Naive thymus-derived CD4-positive, alpha-beta T cell (primary cell): ENCODE data around the gene HDAC10. TPM values are rescaled to one million over a fixed set of nuclear protein-coding genes. Genes with fewer than 3 reads are reported as not detected.

Experiments
- ATAC-seq: fragments of 150-1000 bp; cut with Tn5 transposase; 2 replicates; pipeline ENCODE4 v1.10.0; 2021; ENCODE audit warnings: mild to moderate bottlenecking, moderate library complexity
- CTCF ChIA-PET: fragments of 350-600 bp; sonication (Branson Sonifier 250); formaldehyde crosslinking; loops from one replicate; lab custom pipeline; 2021; ENCODE audit warnings: antibody characterized with exemption; lab: Charles Lee
- POLR2A ChIA-PET: fragments of 350-600 bp; sonication (Branson Sonifier 250); formaldehyde crosslinking; loops from one replicate; lab custom pipeline; 2021; ENCODE audit warnings: antibody characterized with exemption, inconsistent platforms; lab: Charles Lee
- DNase-seq, 9 donors: peaks; one replicate each; pipeline versions ENCODE4 v3.0.0 to v3.0.0-alpha.2; 2020 to 2022; ENCODE audit warnings: mixed read lengths in 1 of 9
- H3K27ac ChIP-seq: one replicate; pipeline ENCODE4 v1.7.0; 2013; ENCODE audit warnings: mild to moderate bottlenecking, low read depth, low read length, moderate library complexity
- H3K27me3 ChIP-seq, 2 donors: one replicate each; pipeline ENCODE4 v1.7.0; 2013; ENCODE audit warnings: low read length in 2 of 2, mild to moderate bottlenecking in 2 of 2, moderate library complexity in 2 of 2; ENCODE audit not compliant: control insufficient read depth in 2 of 2, insufficient read depth in 2 of 2
- H3K36me3 ChIP-seq, 3 experiments: 1 replicate in 2 of 3; 2 replicates in 1 of 3; pipeline ENCODE4 v1.7.0; 2013; ENCODE audit warnings: low read length in 3 of 3, mild to moderate bottlenecking in 3 of 3, moderate library complexity in 1 of 3; ENCODE audit not compliant: insufficient read depth in 3 of 3, control insufficient read depth in 2 of 3
- H3K4me1 ChIP-seq, 2 donors: one replicate each; pipeline ENCODE4 v1.7.0; 2013; ENCODE audit warnings: low read length in 2 of 2, mild to moderate bottlenecking in 2 of 2, moderate library complexity in 1 of 2; ENCODE audit not compliant: control insufficient read depth in 2 of 2, insufficient read depth in 2 of 2
- H3K4me3 ChIP-seq: 2 replicates; pipeline ENCODE4 v1.7.0; 2013; ENCODE audit warnings: mild to moderate bottlenecking, low read length
- H3K9me3 ChIP-seq, 3 experiments: 1 replicate in 2 of 3; 2 replicates in 1 of 3; pipeline ENCODE4 v1.7.0; 2013; ENCODE audit warnings: low read length in 3 of 3; ENCODE audit not compliant: control insufficient read depth in 2 of 3
- H3K27ac Mint-ChIP-seq, 9 donors: one replicate each; pipeline ENCODE4 v1.8.0; 2020 to 2022; ENCODE audit warnings: mixed read lengths in 9 of 9, mild to moderate bottlenecking in 8 of 9, moderate library complexity in 5 of 9, inconsistent platforms in 2 of 9
- H3K27me3 Mint-ChIP-seq, 5 donors: one replicate each; pipeline ENCODE4 v1.8.0; 2021 to 2022; ENCODE audit warnings: mixed read lengths in 5 of 5, mild to moderate bottlenecking in 1 of 5
- H3K36me3 Mint-ChIP-seq, 5 donors: one replicate each; pipeline ENCODE4 v1.8.0; 2020 to 2022; ENCODE audit warnings: mixed read lengths in 5 of 5, mild to moderate bottlenecking in 3 of 5, inconsistent platforms in 1 of 5
- H3K4me1 Mint-ChIP-seq, 7 donors: one replicate each; pipeline ENCODE4 v1.8.0; 2020 to 2022; ENCODE audit warnings: mixed read lengths in 7 of 7, mild to moderate bottlenecking in 3 of 7, inconsistent platforms in 1 of 7
- H3K4me3 Mint-ChIP-seq, 10 donors: one replicate each; pipeline ENCODE4 v1.8.0; 2020 to 2022; ENCODE audit warnings: mild to moderate bottlenecking in 10 of 10, mixed read lengths in 10 of 10, moderate library complexity in 6 of 10, inconsistent platforms in 2 of 10
- H3K9me3 Mint-ChIP-seq, 11 donors: one replicate each; pipeline ENCODE4 v1.8.0; 2020 to 2022; ENCODE audit warnings: mixed read lengths in 11 of 11, mild to moderate bottlenecking in 4 of 11, inconsistent platforms in 1 of 11, moderate library complexity in 1 of 11
- intact Hi-C, 2 donors: fragments of 100-400 bp; cut with micrococcal nuclease; formaldehyde crosslinking; loops; one replicate each; pipeline ENCODE4 v1.15.1; 2023
- polyA plus RNA-seq, 2 donors: library from polyadenylated mRNA; unstranded; fragments of 300-500 nt; fragmentation: Illumina TruSeq; gene quantifications; one replicate each; pipeline ENCODE4 v1.2.3, GENCODE V29; 2021
- total RNA-seq, 6 experiments: library from RNA in 5 of 6; stranded (reverse) in 5 of 6; gene quantifications; 1 replicate in 5 of 6; 2 replicates in 1 of 6; pipeline ENCODE4 v1.2.3 and lab custom pipeline; 2021 to 2026

Gene HDAC10
- total and polyA plus RNA-seq, 7 experiments from 2014 or later: 7.1 to 139 (median 98.7) TPM

DNA sequence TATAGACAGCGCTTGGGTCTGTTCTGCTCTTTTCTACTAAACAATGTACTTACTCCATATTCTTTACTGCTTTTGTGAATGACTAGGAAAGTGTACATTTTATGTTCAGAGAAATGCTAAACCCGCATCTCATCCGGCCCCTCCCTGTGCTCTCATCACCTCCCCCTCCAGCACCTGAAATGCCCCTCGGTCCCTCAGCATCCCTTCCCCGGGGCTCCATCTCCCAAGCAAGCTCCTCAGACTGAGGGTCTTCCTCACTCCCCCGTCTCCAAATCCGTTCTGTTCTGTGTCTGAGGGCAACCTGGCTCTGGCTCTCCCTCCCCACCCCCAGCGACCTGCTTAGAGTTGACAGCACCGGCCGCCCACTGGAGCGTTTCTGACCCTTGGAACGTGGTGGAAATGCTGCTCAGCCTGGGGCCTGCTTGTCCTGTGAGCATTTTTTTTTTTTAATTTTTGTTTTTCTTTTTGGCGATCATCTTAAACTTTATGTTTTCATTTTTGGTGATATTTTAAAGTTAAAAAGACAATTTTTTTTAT lies 48.9 kb downstream of the HDAC10 start:
- POLR2A ChIA-PET: interaction anchor here (1.8 kb wide), 1 partner anchor 11 kb away, joined by 15 read pairs; no protein-coding TSS in a partner anchor
- intact Hi-C loops: no loop called here
- peak overlapping the region; percentile 44 for H3K4me3 ChIP-seq
- Mint-ChIP-seq H3K4me3 (peak overlapping the region; percentile 74 to 90 (median 82)), H3K4me1 (peaks cover 19 to 33% (median 27%) of the 10 kb centered on the region in 7 donors), H3K27ac (peak overlapping the region in 8 of 9 donors; percentile 36 to 85 (median 75)), H3K36me3 (peaks cover 0 to 18% (median 0%) of the 10 kb centered on the region in 5 donors), H3K9me3 (no peaks in the 10 kb centered on the region), H3K27me3 (no peaks in the 10 kb centered on the region)
- no peak for ATAC-seq
- no peaks in the 10 kb centered on the region for H3K27me3 ChIP-seq
- H3K4me1 ChIP-seq: peaks cover 4 to 15% of the 10 kb centered on the region in 2 donors
- peak overlapping the region; percentile 60 for H3K27ac ChIP-seq
- CTCF ChIA-PET: interaction anchor here (0.7 to 2.3 kb wide), 3 partner anchors 12 to 210 kb away, joined by 3 to 5 read pairs (median 4); no protein-coding TSS in a partner anchor
- H3K9me3 ChIP-seq: no peaks in the 10 kb centered on the region
- H3K36me3 ChIP-seq: peaks cover 0 to 25% (median 5%) of the 10 kb centered on the region in 3 experiments
- DNase-seq: no peak

DNA sequence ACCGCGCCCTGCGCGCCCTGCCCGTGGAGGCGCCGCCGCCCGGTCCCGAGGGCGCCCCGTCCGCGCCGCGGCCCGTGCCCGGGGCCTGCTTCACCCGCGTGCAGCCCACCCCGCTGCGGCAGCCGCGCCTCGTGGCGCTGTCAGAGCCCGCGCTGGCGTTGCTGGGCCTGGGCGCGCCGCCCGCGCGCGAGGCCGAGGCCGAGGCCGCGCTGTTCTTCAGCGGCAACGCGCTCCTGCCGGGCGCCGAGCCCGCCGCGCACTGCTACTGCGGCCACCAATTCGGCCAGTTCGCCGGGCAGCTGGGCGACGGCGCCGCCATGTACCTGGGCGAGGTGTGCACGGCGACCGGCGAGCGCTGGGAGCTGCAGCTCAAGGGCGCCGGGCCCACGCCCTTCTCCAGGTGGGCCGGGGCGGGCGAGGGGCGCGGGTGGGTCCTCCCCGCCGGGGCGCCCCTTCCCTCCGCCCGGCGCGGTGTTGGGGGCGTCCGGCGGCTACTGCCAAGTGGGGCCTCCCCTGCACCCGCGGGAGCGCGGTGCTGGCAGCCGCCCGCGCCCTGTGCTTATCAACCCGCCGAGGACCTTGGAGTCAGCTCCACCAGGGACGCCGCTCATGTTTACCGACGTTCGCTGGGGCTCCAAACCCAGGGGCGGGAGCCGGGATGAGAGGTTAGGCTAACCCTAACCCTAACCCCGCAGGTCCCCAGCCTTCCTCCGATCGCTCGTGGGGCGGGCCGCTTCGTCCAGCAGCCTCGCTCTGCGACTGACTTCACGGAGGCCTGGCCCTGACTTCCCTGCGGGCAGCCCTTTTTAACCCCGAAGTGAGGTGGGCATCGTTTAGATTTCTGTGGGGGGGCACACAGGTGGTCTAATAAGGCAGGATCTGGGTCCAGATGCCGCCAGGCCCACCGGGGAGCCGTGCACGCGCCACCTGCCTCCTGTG lies 49.6 kb downstream of the HDAC10 start:
- intact Hi-C loops: loop anchor here in 1 of 2 donors (1.0 to 2.0 kb wide), 3 partner anchors 8 to 381 kb away; partner anchors contain the start of genes CHKB and PPP6R2
- peaks cover 4 to 15% of the 10 kb centered on the region in 2 donors for H3K4me1 ChIP-seq
- CTCF ChIA-PET: interaction anchor here (0.9 kb wide), 1 partner anchor 13 kb away, joined by 3 read pairs; no protein-coding TSS in a partner anchor
- no peaks in the 10 kb centered on the region for H3K27me3 ChIP-seq
- peak overlapping the region; percentile 48 for H3K4me3 ChIP-seq
- Mint-ChIP-seq H3K9me3 (no peaks in the 10 kb centered on the region), H3K4me3 (peak overlapping the region; percentile 74 to 90 (median 82)), H3K4me1 (peaks cover 19 to 33% (median 27%) of the 10 kb centered on the region in 7 donors), H3K36me3 (peaks cover 0 to 17% (median 0%) of the 10 kb centered on the region in 5 donors), H3K27ac (peak overlapping the region in 7 of 9 donors; percentile 36 to 85 (median 74)), H3K27me3 (no peaks in the 10 kb centered on the region)
- H3K27ac ChIP-seq: peak overlapping the region; percentile 93
- ATAC-seq (peak; percentile 32), DNase-seq (no peak)
- POLR2A ChIA-PET: interaction anchor here (0.9 to 1.8 kb wide), 2 partner anchors 11 to 52 kb away, joined by 3 to 15 read pairs; no protein-coding TSS in a partner anchor
- no peaks in the 10 kb centered on the region for H3K9me3 ChIP-seq
- H3K36me3 ChIP-seq: peaks cover 0 to 25% (median 5%) of the 10 kb centered on the region in 3 experiments

DNA sequence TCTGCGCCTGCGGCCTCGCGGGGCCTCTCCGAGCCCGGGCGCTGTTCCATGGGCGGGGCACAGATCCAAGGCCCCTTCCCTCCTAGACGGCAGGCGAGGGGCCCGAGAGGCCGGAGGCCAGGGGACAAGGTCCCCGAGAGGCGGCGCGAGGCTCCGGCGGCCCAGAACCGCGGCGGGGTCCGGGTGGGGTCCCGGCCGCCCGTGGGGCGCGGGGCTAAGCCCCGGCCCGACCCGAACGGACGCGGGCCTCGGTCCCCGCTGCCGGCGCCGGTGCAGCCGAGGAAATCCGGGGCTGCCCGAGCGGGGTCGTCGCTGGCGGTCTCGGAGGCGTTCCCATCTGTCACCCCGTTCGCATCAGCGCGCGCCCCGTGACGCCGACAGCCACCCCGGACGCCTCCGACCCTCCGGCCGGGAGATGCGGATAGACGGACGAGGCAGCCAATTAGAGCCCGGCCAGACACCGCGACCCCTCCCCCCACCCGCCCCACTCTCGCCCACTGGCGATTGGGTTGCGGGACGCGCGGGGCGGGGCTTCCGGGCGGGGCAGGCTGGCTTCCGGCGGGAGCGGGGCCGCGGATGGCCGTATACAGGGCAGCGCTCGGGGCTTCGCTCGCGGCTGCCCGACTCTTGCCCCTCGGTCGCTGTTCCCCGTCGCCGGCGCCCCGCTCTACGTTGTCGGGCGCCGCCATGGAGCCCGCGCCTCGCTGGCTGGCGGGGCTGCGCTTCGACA lies 50.4 kb downstream of the HDAC10 start, which contains the start of gene SELENOO:
TSS of gene SELENOO (plus strand) at position 551 of the 730 bp plus-strand sequence. CDS start at position 577, 26 bp downstream.
- H3K4me3 ChIP-seq: peak within 1 kb of the TSS; percentile 48
- H3K4me1 ChIP-seq: peaks cover 4 to 15% of the 10 kb centered on the region in 2 donors
- intact Hi-C loops: loop anchor here (1.0 to 2.0 kb wide), 7 partner anchors 9 to 382 kb away; partner anchors contain the start of genes CHKB (in 1 of the 2), PPP6R2 (in 1 of the 2), TRABD (in 1 of the 2) and TUBGCP6 (in 1 of the 2)
- CTCF ChIA-PET: no interaction called here
- H3K36me3 ChIP-seq: peaks cover 0 to 28% (median 0%) of the 10 kb centered on the region in 3 experiments
- H3K27me3 ChIP-seq: no peaks in the 10 kb centered on the region
- H3K4me3 Mint-ChIP-seq: peak within 1 kb of the TSS; percentile 74 to 90 (median 82)
- H3K36me3 Mint-ChIP-seq: peaks cover 0 to 14% (median 0%) of the 10 kb centered on the region in 5 donors
- peaks cover 19 to 33% (median 27%) of the 10 kb centered on the region in 7 donors for H3K4me1 Mint-ChIP-seq
- peak within 1 kb of the TSS; percentile 93 for H3K27ac ChIP-seq
- H3K27me3 Mint-ChIP-seq: no peaks in the 10 kb centered on the region
- peak within 1 kb of the TSS in 7 of 9 donors; percentile 51 to 85 (median 76) for H3K27ac Mint-ChIP-seq
- POLR2A ChIA-PET: interaction anchor here (0.9 to 1.8 kb wide), 3 partner anchors 10 to 52 kb away, joined by 3 to 15 read pairs (median 8); no protein-coding TSS in a partner anchor
- ATAC-seq: peak; percentile 94
- DNase-seq: peak; percentile 76 to 93 (median 83)
- H3K9me3 Mint-ChIP-seq: no peaks in the 10 kb centered on the region
- no peaks in the 10 kb centered on the region for H3K9me3 ChIP-seq

DNA sequence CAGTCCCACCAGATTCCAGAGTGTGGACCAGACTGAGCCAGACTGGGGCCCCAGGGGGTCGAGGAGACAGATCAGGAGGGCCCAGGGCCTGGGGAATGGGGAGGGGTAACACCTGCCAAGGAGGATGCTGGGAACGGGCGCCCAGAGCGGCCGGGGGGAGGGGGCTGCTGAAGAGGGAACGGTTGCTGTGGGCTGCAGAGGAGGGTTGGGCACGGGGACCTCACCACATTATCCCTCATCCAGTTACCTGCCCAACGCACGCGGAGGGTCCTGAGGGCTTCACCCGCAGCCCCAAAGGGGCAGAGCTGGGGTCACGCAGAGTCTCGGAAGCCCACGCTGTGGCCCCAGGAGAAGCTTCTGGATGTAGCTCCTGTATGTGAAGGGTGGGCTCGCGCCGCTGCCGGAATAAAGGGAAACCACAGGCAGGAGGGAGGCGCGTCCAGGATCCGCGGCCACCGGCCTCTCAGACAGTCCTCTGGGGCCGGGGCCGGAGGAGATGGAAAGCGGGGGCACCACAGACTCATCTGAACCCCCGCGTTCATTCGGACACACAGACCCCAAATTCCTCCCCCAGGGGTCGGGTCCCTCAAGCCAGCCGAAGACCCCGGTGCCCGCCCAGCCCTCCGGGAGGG lies 51.1 kb downstream of the HDAC10 start:
- peak overlapping the region; percentile 93 for H3K27ac ChIP-seq
- POLR2A ChIA-PET: interaction anchor here (1.0 kb wide), 1 partner anchor 9 kb away, joined by 8 read pairs; no protein-coding TSS in a partner anchor
- CTCF ChIA-PET: no interaction called here
- H3K27me3 ChIP-seq: no peaks in the 10 kb centered on the region
- intact Hi-C loops: loop anchor here (1.0 to 10.0 kb wide), 7 partner anchors 9 to 383 kb away; partner anchors contain the start of genes CHKB (in 1 of the 2), PIM3 (in 1 of the 2), PPP6R2 (in 1 of the 2) and TRABD (in 1 of the 2)
- no peak for ATAC-seq
- Mint-ChIP-seq H3K9me3 (no peaks in the 10 kb centered on the region), H3K27ac (peak overlapping the region in 8 of 9 donors; percentile 28 to 85 (median 60)), H3K4me1 (peaks cover 14 to 28% (median 23%) of the 10 kb centered on the region in 7 donors), H3K36me3 (peaks cover 0 to 14% (median 0%) of the 10 kb centered on the region in 5 donors), H3K4me3 (peak overlapping the region in 9 of 10 donors; percentile 40 to 85 (median 67)), H3K27me3 (no peaks in the 10 kb centered on the region)
- H3K4me1 ChIP-seq: peaks cover 4 to 15% of the 10 kb centered on the region in 2 donors
- no peaks in the 10 kb centered on the region for H3K9me3 ChIP-seq
- peaks cover 0 to 33% (median 0%) of the 10 kb centered on the region in 3 experiments for H3K36me3 ChIP-seq
- H3K4me3 ChIP-seq: peak overlapping the region; percentile 48
- DNase-seq: no peak

DNA sequence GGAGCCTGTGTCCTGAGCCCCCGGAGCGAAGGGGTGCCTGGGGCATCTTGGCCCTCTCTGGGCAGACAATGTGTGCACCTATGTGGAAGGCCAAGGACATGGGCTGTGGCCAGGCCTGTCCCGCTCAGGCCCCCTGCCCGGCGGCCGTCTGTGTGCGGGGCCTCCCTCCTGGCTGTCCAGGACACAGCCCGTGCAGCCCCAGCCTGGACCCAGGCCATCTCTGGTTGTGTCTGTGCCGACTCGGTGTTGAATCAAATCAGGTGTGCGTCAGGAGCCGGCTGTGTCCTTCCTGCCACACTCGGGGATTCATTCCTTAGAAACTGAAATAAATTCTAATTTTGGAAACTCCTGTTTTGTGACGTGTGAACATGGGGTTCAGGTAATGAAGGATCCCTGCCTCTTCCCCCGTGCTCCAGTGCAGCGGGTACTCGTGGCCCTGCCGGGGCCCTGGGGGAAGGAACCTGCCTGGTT lies 51.8 kb downstream of the HDAC10 start:
- H3K9me3 Mint-ChIP-seq: no peaks in the 10 kb centered on the region
- DNase-seq: no peak
- no peak for ATAC-seq
- H3K27ac ChIP-seq: peak overlapping the region; percentile 93
- H3K4me1 ChIP-seq: peaks cover 4 to 15% of the 10 kb centered on the region in 2 donors
- peaks cover 0 to 14% (median 0%) of the 10 kb centered on the region in 5 donors for H3K36me3 Mint-ChIP-seq
- no peak overlapping the region for H3K4me3 ChIP-seq
- POLR2A ChIA-PET: interaction anchor here (1.0 kb wide), 1 partner anchor 9 kb away, joined by 8 read pairs; no protein-coding TSS in a partner anchor
- H3K9me3 ChIP-seq: no peaks in the 10 kb centered on the region
- peaks cover 8 to 23% (median 20%) of the 10 kb centered on the region in 7 donors for H3K4me1 Mint-ChIP-seq
- no peaks in the 10 kb centered on the region for H3K27me3 Mint-ChIP-seq
- CTCF ChIA-PET: no interaction called here
- H3K36me3 ChIP-seq: peaks cover 0 to 40% (median 3%) of the 10 kb centered on the region in 3 experiments
- H3K4me3 Mint-ChIP-seq: peak overlapping the region in 9 of 10 donors; percentile 40 to 85 (median 67)
- H3K27ac Mint-ChIP-seq: peak overlapping the region; percentile 28 to 85 (median 61)
- H3K27me3 ChIP-seq: no peaks in the 10 kb centered on the region
- intact Hi-C loops: loop anchor here in 1 of 2 donors (10.0 kb wide), 1 partner anchor 234 kb away; the partner anchor contains the start of gene PIM3
